B cell (primary cell): Measurements from ENCODE around the gene PRSS50.

Source experiments
- CTCF ChIP-seq: fragments of 200-600 bp; IDR thresholded peaks from one replicate; pipeline ENCODE4 v1.8.0; 2022; ENCODE audit warnings: antibody characterized with exemption, mild to moderate bottlenecking
- EZH2 ChIP-seq: IDR thresholded peaks from 2 replicates; pipeline ENCODE4 v1.6.1; 2012; ENCODE audit warnings: borderline replicate concordance, low read depth, mild to moderate bottlenecking, moderate library complexity, low read length; ENCODE audit not compliant: insufficient read depth, poor library complexity, severe bottlenecking

- TF ChIP-seq CTCF: no peak
- TF ChIP-seq EZH2: no peak
These were observed 46.5 kb upstream of the PRSS50 start for GRCh38 chr3:46764206-46764605.
